LNCaP clone FGC (cell line): ENCODE measurements around the gene FHIT.
A peak's percentile ranks its signal among the peaks of the same experiment; 100 is the strongest.

ENCODE experiments used
- DNase-seq: peaks from one replicate; pipeline ENCODE4 v3.0.0-alpha.2; 2011; ENCODE audit warnings: low read depth
- H3K4me3 ChIP-seq: 2 replicates; pipeline ENCODE4 v1.5.1; 2011; ENCODE audit warnings: mild to moderate bottlenecking, low read depth, low read length, control low read depth
- TF ChIP-seq, protein P1 (sequence below): IDR thresholded peaks from 2 replicates; pipeline ENCODE4 v1.5.1; 2012; ENCODE audit warnings: mild to moderate bottlenecking; ENCODE audit not compliant: control insufficient read depth, insufficient read depth; ENCODE audit errors: extremely low read depth

The FHIT gene

DNA sequence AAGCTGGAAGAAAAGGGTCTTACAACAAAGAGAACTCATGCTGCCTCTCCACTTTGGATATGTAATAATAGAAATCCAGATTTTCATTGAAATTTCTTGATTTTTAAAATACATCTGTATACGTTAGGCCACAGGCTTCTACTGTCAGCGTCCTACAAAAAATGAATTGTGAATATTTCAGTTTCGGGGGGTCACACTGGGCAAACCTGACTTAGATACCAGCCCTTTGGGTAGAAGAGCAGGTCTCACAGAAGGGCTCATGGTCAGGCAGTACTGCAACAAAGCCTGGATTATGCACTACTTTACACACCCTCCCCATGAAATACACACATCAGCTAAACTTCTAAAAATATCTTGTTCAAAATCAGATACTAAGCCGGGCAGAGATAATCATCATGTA lies 294.5 kb downstream of the FHIT start:
- no peak for DNase-seq
- TF ChIP-seq, protein P1, sequence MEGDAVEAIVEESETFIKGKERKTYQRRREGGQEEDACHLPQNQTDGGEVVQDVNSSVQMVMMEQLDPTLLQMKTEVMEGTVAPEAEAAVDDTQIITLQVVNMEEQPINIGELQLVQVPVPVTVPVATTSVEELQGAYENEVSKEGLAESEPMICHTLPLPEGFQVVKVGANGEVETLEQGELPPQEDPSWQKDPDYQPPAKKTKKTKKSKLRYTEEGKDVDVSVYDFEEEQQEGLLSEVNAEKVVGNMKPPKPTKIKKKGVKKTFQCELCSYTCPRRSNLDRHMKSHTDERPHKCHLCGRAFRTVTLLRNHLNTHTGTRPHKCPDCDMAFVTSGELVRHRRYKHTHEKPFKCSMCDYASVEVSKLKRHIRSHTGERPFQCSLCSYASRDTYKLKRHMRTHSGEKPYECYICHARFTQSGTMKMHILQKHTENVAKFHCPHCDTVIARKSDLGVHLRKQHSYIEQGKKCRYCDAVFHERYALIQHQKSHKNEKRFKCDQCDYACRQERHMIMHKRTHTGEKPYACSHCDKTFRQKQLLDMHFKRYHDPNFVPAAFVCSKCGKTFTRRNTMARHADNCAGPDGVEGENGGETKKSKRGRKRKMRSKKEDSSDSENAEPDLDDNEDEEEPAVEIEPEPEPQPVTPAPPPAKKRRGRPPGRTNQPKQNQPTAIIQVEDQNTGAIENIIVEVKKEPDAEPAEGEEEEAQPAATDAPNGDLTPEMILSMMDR, result no peak
- no peak overlapping the region for H3K4me3 ChIP-seq

DNA sequence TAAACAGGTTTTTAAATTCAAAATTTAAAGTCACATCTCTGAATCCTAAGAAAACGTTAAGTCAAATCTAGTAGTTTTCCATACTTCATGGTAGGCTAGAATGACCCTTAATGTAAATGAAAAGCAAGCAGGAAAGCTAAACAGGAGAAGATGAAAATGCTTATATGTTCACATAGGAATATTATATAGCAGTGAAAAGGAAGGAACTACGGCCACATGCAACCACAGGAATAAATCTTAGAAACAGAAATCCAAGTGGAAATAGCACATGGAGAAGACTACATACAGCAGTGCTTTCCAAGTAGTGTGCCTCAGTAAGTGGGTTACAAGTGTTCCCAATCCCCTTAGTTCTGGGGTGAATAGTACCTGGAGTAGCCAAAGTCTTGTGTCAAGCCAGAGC lies 296.2 kb downstream of the FHIT start:
- TF ChIP-seq, protein P1, result no peak
- H3K4me3 ChIP-seq, result no peak overlapping the region

DNA sequence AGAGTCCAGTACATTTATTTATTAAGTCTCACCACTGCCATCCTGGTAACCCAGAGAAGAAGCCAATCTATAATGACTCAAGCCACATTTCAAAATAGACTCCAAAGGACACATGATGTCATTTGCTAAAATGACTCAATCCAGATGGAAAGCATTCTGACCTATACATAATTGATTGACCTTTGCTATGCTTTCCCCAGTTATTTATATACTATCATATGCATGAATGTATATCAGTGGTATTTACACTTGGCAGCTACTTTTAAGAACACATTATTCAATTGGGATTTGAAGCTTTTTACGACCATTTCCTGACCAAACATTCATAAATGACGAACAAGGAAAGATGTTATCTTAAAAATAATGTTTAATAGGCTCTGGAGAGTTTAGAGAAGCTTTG lies 297.2 kb downstream of the FHIT start:
- TF ChIP-seq, protein P1, result no peak
- no peak for DNase-seq
- H3K4me3 ChIP-seq, result no peak overlapping the region

More for the DNA sequence above, 296.2 kb downstream of the FHIT start:
- no peak for DNase-seq

DNA sequence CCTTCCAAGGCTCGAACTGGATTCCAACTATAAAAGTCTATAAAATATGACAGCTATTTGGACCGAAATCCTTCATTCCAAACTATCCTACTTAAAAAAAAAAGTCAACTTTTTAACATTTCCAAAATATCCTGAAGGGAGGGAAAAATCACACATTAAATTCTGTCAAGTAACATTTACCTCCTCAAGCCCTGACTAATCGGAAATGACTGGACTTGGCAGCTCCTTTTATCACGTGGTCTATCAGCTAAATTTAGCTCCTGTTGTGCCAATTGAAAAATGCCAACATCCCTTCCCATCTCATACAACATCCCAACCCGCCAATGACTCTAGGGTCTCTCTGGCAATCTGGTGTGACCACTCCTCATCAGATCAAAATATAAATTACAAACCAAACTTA lies 297.9 kb downstream of the FHIT start:
- no peak for DNase-seq
- TF ChIP-seq, protein P1, result no peak
- no peak overlapping the region for H3K4me3 ChIP-seq

DNA sequence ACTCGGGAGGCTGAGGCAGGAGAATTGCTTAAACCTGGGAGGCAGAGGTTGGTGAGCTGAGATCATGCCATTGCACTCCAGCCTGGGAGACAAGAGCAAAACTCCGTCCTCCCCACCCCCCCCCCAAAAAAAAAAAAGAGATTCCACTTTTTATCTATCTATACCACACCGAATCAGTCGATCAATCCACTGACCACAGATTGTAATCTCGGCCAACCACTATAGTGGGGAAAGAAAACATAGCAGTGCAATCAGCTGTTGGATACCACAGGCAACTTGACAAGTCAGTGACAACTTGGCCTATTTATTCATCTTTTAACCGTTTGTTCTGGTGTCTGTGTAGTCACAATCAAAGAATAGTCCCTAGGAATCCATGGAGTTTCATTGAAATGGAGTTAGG lies 299.2 kb downstream of the FHIT start:
- TF ChIP-seq, protein P1, result no peak
- DNase-seq, result no peak
- H3K4me3 ChIP-seq, result no peak overlapping the region

DNA sequence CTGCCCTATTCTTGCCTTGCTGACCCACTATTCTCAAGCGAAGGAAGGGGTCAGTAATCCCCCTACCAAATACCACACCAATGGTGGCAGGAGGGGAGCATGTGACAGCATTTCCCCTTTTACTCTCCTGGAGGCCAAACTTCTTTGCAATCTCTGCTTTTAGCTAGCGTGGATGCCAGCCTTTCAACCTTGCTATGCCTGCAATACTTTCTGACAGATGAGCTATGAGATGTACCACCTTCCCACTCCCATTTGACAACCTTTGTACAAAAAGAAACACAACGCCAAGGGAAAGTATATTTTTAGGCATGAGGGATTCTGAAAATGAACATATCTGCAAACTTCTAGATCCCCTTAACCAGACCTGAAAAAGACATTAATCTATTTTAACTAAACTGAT lies 302.1 kb downstream of the FHIT start:
- H3K4me3 ChIP-seq, result no peak overlapping the region
- TF ChIP-seq, protein P1, result no peak
- DNase-seq, result no peak

DNA sequence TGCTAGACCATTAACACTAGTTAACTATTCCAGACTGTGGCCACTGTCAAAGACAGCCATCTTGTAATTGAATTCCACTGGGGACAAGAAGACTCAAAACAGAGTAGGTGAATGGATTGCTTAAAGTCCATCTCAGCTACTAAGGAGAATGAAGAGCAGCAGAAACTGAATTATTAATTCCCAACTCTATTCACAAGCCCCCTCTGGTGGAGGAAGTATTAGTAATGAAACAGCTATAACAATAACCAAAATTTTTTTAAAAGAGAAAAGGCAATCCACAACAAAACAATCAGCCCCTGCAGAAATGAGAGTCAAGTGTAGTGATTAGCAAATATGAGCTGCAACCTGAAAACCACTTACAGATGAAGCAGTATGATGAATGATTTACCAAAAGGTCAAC lies 302.8 kb downstream of the FHIT start:
- no peak overlapping the region for H3K4me3 ChIP-seq
- no peak for DNase-seq
- TF ChIP-seq, protein P1, result peak; percentile 33
